GM12891 (cell line): Measurements from ENCODE around the gene DOCK6.

Experiments used
- POLR2A ChIP-seq: IDR thresholded peaks from 2 replicates; pipeline ENCODE4 v1.6.1; 2011; ENCODE audit warnings: low read depth, low read length, control low read depth
- POLR2AphosphoS5 ChIP-seq: IDR thresholded peaks from 2 replicates; pipeline ENCODE4 v1.6.1; 2011; ENCODE audit warnings: low read depth, low read length, control low read depth

- TF ChIP-seq POLR2AphosphoS5, result no peak
- no peak for TF ChIP-seq POLR2A
These were observed 26.0 kb upstream of the DOCK6 start for GRCh38 chr19:11288349-11288748.
